DMS53 treated with DMSO at 0.1 percent for 48 hours (cell line): Measurements from ENCODE around the gene CNDP2.
"Not testable (repeated sequence)": the region's sequence is repeated elsewhere in the genome, so short reads cannot be mapped to it uniquely, and the experiment has no call there.

Source experiments
- DNase-seq: peaks from one replicate; lab custom pipeline; 2025; ENCODE audit not compliant: unreplicated experiment; lab: John Stamatoyannopoulos, UW

Gene CNDP2

DNA sequence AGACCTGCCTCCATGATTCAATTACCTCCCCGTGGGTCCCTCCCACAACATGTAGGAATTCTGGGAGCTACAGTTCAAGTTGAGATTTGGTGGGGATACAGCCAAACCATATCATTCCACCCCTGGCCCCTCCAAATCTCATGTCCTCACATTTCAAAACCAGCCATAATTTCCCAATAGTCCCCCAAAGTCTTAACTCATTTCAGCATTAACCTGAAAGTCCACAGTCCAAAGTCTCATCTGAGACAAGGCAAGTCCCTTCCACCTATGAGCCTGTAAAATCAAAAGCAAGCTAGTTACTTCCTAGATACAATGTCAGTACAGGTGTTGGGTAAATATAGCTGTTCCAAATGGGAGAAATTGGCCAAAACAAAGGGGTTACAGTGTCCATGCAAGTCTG is 69.0 kb downstream of the CNDP2 start:
- DNase-seq = not testable (repeated sequence)

DNA sequence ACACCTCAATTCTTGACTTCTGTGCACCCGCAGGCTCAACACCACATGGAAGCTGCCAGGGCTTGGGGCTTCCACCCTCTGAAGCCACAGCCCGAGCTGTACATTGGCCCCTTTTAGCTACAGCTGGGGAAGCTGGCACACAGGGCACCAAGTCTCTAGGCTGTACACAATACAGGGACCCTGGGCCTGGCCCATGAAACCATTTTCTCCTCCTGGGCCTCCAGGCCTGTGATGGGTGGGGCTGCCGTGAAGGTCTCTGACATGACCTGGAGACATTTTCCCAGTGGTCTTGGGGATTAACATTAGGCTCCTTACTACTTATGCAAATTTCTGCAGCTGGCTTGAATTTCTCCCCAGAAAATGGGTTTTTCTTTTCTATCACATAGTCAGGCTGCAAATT is 69.8 kb downstream of the CNDP2 start:
- not testable (repeated sequence) for DNase-seq

DNA sequence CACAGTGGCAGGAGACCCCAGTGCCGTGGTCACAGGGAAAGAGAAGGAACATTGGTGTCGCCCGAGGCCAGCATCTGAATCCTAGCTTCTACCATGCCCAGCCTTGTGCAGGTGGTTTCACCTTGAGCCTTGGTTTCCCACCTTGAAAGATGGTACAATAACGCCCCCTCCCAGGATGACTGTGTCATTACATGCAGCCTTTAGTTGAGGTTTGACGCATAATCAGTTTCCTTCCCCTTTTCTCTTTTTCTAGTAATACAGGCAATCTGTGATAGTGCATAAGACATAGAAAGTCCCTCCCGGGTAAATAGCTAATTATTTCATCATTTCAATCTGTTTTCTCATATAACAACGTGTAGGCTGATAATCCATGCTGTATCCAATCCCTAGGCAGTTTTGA is 71.7 kb downstream of the CNDP2 start:
- DNase-seq = no peak

DNA sequence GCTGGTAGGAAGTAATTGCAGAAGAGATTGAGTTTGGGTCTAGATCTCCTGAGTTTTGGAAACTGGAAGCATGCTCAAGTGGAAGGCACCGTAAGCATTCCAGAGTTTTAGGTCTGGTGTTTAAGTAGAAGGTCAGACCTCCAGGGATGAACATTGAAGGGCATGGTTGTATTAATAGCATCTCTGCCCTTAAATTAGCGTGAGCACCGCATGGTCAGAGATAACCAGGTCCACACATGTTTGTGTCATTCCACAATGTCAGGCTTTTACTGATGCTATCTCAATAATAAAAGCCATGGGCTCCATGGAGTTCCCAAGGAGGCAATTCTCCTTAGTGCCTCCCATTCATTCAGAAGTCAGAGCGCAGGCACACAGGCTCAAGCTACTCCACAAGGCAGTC is 73.2 kb downstream of the CNDP2 start:
- no peak for DNase-seq

DNA sequence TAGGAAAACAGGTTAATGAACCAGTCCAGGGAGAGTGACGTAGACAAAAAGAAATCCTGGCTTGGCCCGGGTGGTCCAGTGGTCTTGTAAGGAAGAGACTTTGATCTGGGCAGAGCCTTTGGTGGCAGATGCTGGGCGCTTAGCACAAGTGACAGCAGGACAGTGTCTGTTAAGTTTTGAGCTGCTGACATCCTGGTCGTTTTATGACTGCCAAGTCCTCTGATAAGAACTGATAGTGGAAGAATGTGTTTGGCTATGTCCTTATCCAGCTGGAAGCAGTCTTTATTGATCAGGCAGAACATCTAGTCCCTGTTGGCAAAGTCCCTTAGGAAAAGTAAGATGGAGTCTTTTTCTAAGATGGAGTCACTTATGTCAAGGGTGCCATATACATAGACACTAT is 74.1 kb downstream of the CNDP2 start:
- no peak for DNase-seq

DNA sequence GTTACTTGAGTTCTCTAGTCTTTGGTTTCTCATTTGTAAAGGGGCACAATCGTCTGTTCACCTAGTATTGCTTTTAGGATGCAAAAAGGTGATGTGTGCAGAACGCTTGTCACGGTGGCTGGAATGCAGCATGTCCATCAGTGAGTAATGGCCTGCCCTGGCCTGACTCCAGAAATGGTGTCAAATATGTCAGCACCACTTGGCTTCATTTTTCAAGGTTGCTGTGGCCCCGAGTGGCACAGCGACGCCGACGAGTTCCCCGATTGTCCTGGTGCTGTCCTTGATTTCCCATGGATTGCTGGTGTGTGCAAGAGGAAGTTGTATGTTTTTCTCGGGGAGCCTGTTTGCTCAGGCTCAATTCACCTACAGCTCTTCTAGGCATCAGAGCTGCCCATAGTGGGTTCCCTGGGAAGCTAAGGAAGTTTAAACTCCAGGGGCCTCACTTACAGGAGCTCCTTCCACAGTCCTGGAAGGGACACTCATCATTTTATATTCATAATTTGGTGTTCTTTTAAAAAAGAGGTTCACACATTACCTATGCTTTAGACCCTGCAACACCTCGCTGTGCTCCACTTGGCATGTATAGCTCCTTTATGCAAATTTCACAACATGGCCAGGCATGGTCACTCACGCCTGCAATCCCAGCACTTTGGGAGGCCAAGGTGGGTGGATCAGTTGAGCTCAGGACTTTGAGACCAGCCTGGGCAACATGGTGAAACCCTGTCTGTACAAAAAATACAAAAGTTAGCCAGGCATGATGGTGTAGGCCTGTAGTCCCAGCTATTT is 75.9 kb downstream of the CNDP2 start:
- no peak for DNase-seq

DNA sequence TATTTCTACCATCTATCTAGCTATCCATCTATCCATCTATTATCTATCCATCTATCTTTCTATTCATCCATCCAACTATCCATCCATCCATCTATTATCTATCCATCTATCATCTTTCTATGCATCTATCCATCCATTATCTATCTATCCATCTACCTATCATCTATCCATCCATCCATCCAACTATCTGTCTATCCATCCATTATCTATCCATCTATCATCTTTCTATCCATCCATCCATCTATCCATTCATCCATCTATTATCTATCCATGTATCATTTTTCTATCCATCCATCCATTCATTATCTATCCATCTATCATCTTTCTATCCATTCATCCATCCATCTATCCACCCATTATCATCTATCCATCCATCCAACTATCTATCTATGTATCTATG is 76.9 kb downstream of the CNDP2 start:
- no peak for DNase-seq
